Tibial nerve (tissue), 4 donors: ENCODE measurements around the gene DUOX2. TPM values are rescaled to one million over a fixed set of nuclear protein-coding genes. Genes with fewer than 3 reads are reported as not detected.

ENCODE experiments used
- DNase-seq, 2 donors: peaks; one replicate each; pipeline ENCODE4 v3.0.0-alpha.2; 2019; ENCODE audit warnings: low spot score in 2 of 2
- H3K27ac ChIP-seq, 4 donors: fragments of 200-600 bp; sonication (generic) in 3 of 4; one replicate each; pipeline ENCODE4 v1.5.1; 2017 to 2019; ENCODE audit warnings: mild to moderate bottlenecking in 1 of 4
- H3K27me3 ChIP-seq, 2 donors: fragments of 200-600 bp; sonication (generic) in 1 of 2; one replicate each; pipeline versions ENCODE4 v1.5.1 to v1.6.0; 2017 to 2019
- H3K36me3 ChIP-seq, 3 donors: fragments of 200-600 bp; sonication (generic); one replicate each; pipeline ENCODE4 v1.5.1; 2018 to 2019
- H3K4me1 ChIP-seq, 4 donors: fragments of 200-600 bp; sonication (generic) in 3 of 4; one replicate each; pipeline ENCODE4 v1.5.1; 2017 to 2019
- H3K4me3 ChIP-seq, 4 donors: fragments of 200-600 bp; sonication (generic) in 3 of 4; one replicate each; pipeline ENCODE4 v1.5.1; 2017 to 2019; ENCODE audit warnings: mild to moderate bottlenecking in 1 of 4, moderate library complexity in 1 of 4
- H3K9me3 ChIP-seq, 4 donors: fragments of 200-600 bp; sonication (generic) in 3 of 4; one replicate each; pipeline ENCODE4 v1.5.1; 2017 to 2019
- CTCF ChIP-seq, 5 experiments: fragments of 200-600 bp in 3 of 5; fragments of 450-650 bp in 2 of 5; sonication (generic) in 3 of 5; IDR thresholded peaks; one replicate each; pipeline ENCODE4 v1.5.1; 2016 to 2019; ENCODE audit warnings: antibody characterized with exemption in 5 of 5, mild to moderate bottlenecking in 3 of 5, moderate library complexity in 2 of 5
- EP300 ChIP-seq, 2 donors: sonication (generic); formaldehyde crosslinking; IDR thresholded peaks; one replicate each; pipeline ENCODE4 v1.6.1; 2017; ENCODE audit warnings: antibody characterized with exemption in 2 of 2, mild to moderate bottlenecking in 1 of 2
- POLR2A ChIP-seq, 2 donors: fragments of 450-650 bp; IDR thresholded peaks; one replicate each; pipeline ENCODE4 v1.6.1; 2017; ENCODE audit warnings: antibody characterized with exemption in 2 of 2, mild to moderate bottlenecking in 2 of 2, moderate library complexity in 2 of 2
- WGBS, 2 donors: methylation state at CpG; one replicate each; pipeline ENCODE4 v1.1.5; 2018; 5-methylcytosine and 5-hydroxymethylcytosine counted together
- total RNA-seq, 4 donors: library from RNA; depleted of rRNA; stranded (reverse); fragments of >200 nt; gene quantifications; one replicate each; pipeline ENCODE4 v1.1.0, GENCODE V29; 2016

Gene DUOX2
- total RNA-seq, 4 donors from 2014 or later, result 0.22 to 1.9 (median 0.84) TPM

DNA sequence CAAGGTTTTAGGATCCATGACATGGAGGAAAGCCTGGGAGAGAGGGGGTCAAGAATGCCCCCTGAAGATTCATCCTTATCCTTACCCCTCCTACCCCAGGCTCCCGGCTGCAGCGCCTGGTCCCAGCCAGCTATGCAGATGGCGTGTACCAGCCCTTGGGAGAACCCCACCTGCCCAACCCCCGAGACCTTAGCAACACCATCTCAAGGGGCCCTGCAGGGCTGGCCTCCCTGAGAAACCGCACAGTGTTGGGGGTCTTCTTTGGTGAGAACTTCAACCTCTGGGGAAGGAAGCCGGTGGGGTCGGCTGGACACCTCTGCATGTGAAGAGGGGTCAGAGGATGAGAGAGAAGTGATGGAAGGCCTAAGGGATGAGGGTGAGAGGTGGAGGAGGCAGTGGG lies 20.1 kb upstream of the DUOX2 start:
- TF ChIP-seq CTCF (IDR thresholded peaks at IDR 0.05) (no peak), POLR2A (IDR thresholded peaks at IDR 0.05) (no peak), EP300 (IDR thresholded peaks at IDR 0.05) (no peak)
- H3K27me3 ChIP-seq, result peaks cover 0 to 55% of the 10 kb centered on the region in 2 donors
- DNase-seq, result no peak
- WGBS, 2 donors, result 91 to 93% methylated on average over 7 of the region's 7 CpGs
- H3K4me1 ChIP-seq, result peaks cover 0 to 23% (median 16%) of the 10 kb centered on the region in 4 donors
- H3K27ac ChIP-seq, result no peak overlapping the region
- H3K36me3 ChIP-seq, result no peaks in the 10 kb centered on the region
- no peak overlapping the region for H3K4me3 ChIP-seq
- no peaks in the 10 kb centered on the region for H3K9me3 ChIP-seq

GRCh38 chr15:45133561-45133920 lies 19.6 kb upstream of the DUOX2 start:
- H3K36me3 ChIP-seq, result no peaks in the 10 kb centered on the region
- no peak for TF ChIP-seq CTCF (IDR thresholded peaks at IDR 0.05)
- no peak for TF ChIP-seq EP300 (IDR thresholded peaks at IDR 0.05)
- no peak for TF ChIP-seq POLR2A (IDR thresholded peaks at IDR 0.05)
- H3K9me3 ChIP-seq, result no peaks in the 10 kb centered on the region
- H3K27me3 ChIP-seq, result peaks cover 0 to 60% of the 10 kb centered on the region in 2 donors
- no peak for DNase-seq
- H3K4me3 ChIP-seq, result no peak overlapping the region
- WGBS, 2 donors, result 76% methylated on average over 5 of the region's 5 CpGs
- no peak overlapping the region for H3K27ac ChIP-seq
- peaks cover 0 to 28% (median 19%) of the 10 kb centered on the region in 4 donors for H3K4me1 ChIP-seq

DNA sequence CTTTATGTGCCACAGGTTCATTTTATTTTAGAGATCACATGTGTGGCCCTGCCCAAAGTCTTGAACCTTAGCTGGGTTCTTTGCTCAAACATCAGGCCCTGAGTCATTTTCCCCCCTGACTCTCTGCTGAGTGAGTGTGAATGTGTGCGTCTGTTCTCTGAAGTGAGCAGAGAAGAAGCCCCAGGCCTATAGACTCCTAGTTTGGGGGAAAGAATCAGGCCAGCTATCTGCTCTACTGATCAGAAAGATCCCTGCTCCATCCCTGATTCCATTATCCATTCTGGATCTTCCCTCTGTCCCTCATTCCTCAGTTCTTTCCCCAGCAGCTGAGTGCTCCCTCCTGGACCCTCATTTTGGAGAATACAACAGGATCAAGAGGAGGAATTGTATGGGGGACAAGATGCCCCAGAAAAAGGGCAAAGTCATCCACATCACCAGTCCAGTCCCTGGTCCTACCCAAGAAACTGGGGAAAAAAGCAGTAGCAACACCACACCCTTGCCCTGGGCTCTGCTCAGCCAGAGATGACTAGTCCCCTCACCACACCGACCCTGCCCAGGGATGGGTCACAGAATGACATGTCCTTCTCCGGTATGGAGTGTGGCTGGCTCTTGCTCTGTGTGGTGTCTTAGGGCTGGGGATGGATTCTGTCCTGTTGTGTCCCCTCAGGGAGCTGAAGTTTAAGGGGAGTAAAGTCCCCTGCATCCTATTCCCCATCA lies 19.0 kb upstream of the DUOX2 start:
- WGBS, 2 donors, result 51 to 54% methylated on average over 3 of the region's 3 CpGs
- Histone ChIP-seq H3K36me3 (no peaks in the 10 kb centered on the region), H3K9me3 (no peaks in the 10 kb centered on the region), H3K4me3 (no peak overlapping the region), H3K4me1 (peaks cover 0 to 29% (median 19%) of the 10 kb centered on the region in 4 donors), H3K27ac (no peak overlapping the region), H3K27me3 (peaks cover 0 to 66% of the 10 kb centered on the region in 2 donors)
- DNase-seq, result no peak
- TF ChIP-seq EP300 (IDR thresholded peaks at IDR 0.05) (no peak), POLR2A (IDR thresholded peaks at IDR 0.05) (no peak), CTCF (IDR thresholded peaks at IDR 0.05) (no peak)

DNA sequence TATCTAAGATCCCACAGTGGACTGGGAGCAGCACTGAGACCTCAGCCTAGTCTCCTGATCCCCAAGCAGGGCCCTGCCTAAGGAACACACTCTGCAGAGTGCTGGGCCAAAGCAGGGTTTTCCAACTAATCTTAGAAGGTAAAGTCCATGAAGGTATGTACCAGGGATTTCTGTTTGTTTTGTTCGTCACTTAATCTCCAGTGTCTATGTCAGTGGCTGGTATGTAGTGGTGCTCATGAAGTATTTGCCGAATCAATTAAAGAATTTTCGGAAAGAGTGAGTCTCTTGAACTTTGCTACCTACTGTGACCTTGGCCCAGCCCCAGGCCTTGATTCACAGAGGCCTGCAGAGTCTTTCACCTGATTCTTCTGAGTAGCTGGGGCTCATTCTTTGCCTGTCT lies 17.5 kb upstream of the DUOX2 start:
- 95% methylated on average over 3 of the region's 3 CpGs for WGBS, 2 donors
- peaks cover 0 to 67% of the 10 kb centered on the region in 2 donors for H3K27me3 ChIP-seq

More for the DNA sequence above, 17.5 kb upstream of the DUOX2 start:
- H3K27ac ChIP-seq, result no peak overlapping the region
- H3K36me3 ChIP-seq, result no peaks in the 10 kb centered on the region
- no peaks in the 10 kb centered on the region for H3K9me3 ChIP-seq
- no peak overlapping the region for H3K4me3 ChIP-seq
- TF ChIP-seq EP300 (IDR thresholded peaks at IDR 0.05) (no peak), POLR2A (IDR thresholded peaks at IDR 0.05) (no peak), CTCF (IDR thresholded peaks at IDR 0.05) (no peak)
- H3K4me1 ChIP-seq, result peaks cover 0 to 29% (median 19%) of the 10 kb centered on the region in 4 donors
- DNase-seq, result no peak
